ENCODE results near the gene ZNF302.
"Not testable (repeated sequence)": the region's sequence is repeated elsewhere in the genome, so short reads cannot be mapped to it uniquely, and the experiment has no call there.

GRCh38 chr19:34665275-34665674, 12.2 kb upstream of the ZNF302 start:
- TF ChIP-seq CTCF (IDR thresholded peaks at IDR 0.05 in 4 of 5, conservative IDR thresholded peaks at IDR 0.05 in 1 of 5); POLR2A (IDR thresholded peaks at IDR 0.05): not testable (repeated sequence)
